ENCODE results near the gene HCRT.
"Not testable (repeated sequence)": the region's sequence is repeated elsewhere in the genome, so short reads cannot be mapped to it uniquely, and the experiment has no call there.

The HCRT gene

GRCh38 chr17:42184713-42185620 is at the start of gene HCRT:
TSS of gene HCRT (minus strand) at chr17:42185452. CDS start at chr17:42185365, 87 bp downstream.
- no peak for DNase-seq (ENCODE audit: low read depth, low spot score)

DNA sequence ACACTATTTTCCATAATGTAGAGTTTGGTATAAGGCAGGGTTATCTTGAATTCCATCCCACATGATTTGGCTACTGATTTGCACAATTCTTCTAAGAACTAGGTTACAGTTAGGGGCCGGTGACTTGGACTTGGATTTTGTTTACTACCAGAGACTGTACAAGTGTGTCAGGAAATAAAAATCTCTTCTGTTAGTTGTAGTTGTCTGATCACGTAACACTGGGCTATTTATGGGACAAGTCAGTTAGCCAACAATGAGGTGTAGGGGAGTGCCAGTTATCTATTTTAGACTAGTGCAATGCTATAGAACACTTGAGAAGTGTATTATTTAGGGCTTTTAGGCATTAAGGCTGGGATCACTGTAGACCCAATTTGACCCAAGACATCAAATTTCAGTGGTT is 48.7 kb upstream of the HCRT start:
- no peak for DNase-seq (ENCODE audit: low read depth, low spot score)

DNA sequence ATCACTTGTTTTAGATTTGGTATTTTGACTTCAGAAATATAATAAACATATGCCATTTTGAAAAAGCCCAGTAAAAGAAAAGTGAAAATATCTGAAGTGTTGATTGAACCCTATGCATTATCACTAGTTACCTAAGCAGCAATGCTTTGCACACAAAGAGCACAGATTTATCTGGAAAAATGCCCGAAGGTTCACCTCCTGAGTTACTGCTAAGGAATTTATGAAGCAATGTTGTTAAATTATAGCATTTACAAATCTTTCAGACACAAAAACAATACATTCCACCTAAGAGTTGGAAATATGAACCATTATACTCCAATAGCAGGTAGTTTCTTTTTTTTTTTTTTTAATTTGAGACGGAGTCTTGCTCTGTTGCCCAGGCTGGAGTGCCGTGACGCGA is 47.9 kb upstream of the HCRT start:
- peak; percentile 36 for DNase-seq (ENCODE audit: low read depth, low spot score)

- DNase-seq (ENCODE audit: low read depth, low spot score) = no peak
These were observed 45.0 kb upstream of the HCRT start for GRCh38 chr17:42230225-42230624.

DNA sequence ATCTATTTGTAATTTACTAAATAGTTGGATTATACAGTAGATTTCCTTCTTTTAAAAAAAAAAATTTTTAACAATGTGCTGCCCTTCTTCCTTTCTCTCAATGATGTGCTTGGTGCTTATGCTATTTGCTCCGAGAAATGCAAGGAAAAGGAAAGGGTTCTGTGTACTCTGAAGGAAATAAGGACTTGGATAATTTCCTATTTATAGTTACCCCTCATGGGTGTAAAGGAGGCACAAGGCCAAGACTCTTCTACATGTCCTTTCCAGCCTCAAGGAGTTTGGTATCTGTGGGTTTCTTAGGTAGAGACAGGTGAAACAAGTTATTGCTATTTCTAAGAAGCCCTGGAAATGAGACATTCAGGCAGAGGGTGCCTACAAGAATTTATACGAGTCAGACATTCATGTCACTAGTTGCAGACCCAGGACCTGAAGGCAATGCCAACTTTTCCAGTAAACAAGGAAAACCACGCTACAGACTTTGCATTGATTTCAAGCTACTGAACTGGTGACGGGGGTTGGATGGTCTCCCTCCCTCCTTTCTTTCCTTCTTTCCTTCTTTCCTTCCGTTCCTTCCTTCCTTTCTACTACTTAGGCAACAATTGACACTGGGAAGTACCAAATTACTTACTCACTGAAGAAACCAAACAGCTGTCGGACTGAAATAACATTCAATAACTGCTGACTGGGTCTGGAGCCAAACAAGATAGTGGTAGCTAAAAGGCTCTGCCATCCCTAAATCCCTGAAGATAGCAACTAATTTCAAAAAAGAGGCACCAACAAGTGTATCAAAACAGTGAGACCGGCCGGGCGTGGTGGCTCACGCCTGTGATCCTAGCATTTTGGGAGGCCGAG is 42.8 kb upstream of the HCRT start:
- DNase-seq (ENCODE audit: low read depth, low spot score) = peak; percentile 23

DNA sequence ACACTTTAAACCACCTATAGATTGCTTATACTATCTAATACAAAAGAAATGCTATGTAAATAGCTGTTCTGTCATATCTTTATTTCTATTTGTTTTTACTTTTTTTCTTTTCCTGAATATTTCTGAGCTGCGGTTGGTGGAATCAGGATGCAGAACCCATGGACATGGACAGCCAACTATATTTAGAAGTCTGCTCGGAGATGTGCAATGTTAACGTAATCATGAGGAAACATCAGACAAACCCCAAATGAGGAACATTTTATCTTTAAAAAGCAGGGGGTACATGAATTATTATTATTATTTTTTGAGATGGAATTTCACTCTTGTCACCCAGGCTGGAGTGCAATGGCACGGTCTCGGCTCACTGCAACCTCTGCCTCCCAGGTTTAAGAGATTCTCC is 40.4 kb upstream of the HCRT start:
- DNase-seq (ENCODE audit: low read depth, low spot score) = no peak

DNA sequence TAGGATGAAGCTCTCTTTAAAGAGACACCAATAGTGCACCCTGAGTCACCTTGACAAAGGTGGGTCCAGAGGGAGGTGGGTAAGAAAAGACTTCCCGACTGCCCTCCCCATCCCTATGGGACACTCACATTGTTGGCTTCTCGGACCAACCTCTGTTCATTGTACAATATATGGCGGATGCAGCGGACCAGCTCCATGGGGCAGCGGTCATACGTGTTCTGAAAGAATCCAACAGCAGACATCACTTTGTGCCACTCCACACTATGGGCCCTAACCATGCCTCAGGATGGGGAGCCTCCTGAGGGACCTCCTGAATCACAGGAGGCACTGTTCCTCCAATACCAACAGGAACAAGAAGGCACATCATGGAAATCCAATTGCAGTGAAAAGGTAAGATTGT is 39.4 kb upstream of the HCRT start:
- DNase-seq (ENCODE audit: low read depth, low spot score) = no peak

- peak; percentile 70 for DNase-seq (ENCODE audit: low read depth, low spot score)
These were observed 36.9 kb upstream of the HCRT start for GRCh38 chr17:42221886-42222745.

DNA sequence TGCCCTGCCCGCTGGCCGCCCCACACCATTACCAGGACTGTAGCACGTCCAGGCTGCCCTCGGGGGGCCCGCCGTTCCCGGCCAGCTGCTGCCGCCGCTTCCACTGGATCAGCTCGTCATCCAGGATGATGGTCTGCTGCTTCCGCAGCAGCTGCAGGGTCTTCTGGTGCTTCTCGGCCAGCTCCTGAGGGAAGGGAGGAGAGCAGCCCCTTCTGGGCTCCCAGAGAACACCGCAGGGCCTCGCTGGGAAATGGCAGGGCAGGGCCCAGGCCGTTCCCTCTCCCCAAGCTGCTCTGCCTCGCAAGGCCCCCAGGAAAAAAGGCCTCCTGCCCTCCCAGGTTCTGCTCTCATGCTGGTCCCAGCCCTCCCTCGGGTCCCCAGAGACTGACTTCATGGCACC is 34.0 kb upstream of the HCRT start:
- DNase-seq (ENCODE audit: low read depth, low spot score) = not testable (repeated sequence)

- DNase-seq (ENCODE audit: low read depth, low spot score) = no peak
These were observed 28.9 kb upstream of the HCRT start for GRCh38 chr17:42214156-42214555.

DNA sequence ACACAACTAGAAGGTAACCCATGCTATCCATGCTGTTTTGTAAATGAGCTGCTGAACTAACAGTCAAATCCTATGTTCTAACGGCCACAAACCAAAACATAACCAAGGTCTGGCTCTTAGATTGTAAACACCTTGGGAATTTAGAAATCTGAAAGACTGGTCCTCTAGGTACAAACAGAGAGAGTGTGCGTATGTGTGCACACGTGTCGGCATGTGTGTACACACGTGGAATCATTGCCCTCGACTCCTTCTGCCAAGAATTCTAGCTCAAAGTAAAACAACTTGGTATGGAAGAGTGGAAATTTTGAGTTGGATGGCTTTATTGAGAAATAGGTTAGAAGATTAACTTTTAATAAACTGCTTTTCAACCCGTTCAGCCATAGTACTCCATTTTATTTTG is 27.1 kb upstream of the HCRT start:
- DNase-seq (ENCODE audit: low read depth, low spot score) = no peak

DNA sequence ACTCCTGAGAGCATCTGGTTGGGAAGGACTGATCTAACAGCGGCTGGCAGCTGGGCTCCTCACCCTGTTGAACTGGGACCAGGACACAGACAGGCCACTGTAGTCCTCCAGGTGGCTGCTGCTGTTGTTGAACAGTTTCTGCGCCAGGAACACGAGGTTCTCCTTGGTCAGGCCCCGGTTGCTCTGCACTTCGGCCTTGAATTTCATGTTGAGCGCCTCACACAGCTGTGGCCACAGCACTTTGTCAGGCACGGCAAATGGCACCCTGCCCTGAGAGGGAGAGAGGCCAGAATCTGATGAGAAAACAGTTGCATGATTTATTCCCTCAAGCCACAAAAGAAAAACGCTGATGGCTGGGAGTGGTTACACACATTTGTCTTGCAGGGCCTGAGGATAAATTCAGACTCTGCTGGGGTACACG is 26.7 kb upstream of the HCRT start:
- peak; percentile 59 for DNase-seq (ENCODE audit: low read depth, low spot score)

GRCh38 chr17:42210046-42210445 is 24.8 kb upstream of the HCRT start:
- no peak for DNase-seq (ENCODE audit: low read depth, low spot score)

DNA sequence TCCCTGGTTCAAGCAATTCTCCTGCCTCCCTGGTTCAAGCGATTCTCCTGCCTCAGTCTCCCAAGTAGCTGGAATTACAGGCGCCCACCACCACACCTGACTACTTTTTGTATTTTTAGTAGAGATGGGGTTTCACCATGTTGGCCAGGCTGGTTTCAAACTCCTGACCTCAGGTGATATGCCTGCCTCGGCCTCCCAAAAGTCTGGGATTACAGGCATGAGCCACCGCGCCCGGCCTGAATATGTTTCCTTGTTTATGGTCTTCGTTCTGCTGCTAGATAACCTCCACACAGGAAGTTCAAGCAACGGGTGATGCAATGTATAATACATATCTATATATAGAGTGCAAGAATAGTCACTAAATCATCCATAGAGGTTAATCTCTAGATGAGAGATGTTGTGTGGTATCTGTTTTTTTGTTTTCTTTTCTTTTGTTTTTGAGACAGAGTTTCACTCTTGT is 20.9 kb upstream of the HCRT start:
- DNase-seq (ENCODE audit: low read depth, low spot score) = not testable (repeated sequence)

DNA sequence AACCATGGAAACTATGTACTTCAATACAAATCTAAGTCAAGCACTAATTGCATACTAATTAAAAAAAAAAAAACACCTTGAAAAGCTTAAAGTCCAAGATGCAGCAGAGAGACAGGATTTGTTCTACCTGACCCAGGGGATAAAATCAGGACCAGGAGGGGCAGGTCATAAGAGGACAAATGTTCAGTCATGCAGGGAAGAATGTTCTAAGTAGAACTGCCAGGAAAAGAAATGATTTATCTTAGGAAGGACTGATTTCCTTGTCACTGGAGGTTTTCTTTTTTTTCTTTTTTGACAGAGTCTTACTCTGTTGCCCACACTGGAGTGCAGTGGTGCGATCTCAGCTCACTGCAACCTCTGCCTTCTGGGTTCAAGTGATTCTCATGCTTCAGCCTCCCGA is 18.1 kb upstream of the HCRT start:
- DNase-seq (ENCODE audit: low read depth, low spot score) = peak; percentile 28

DNA sequence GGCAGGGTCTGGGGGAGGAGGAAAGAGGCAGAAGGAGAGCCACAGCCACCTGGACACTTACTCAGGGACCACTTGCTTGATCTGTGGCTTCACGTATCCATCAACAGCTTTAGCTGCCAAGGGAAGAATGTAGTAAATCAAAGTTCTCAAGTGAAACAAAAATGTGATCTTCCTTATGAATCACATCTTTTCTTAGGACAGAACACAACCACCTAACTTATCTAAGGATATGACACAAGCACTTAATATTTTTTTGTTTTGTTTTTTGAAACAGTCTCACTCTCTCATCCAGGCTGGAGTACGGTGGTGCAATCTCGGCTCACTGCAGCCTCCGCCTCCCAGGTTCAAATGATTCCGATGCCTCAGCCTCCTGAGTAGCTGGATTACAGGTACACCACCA is 17.4 kb upstream of the HCRT start:
- no peak for DNase-seq (ENCODE audit: low read depth, low spot score)

GRCh38 chr17:42202159-42202558 is 16.9 kb upstream of the HCRT start:
- DNase-seq (ENCODE audit: low read depth, low spot score) = no peak

- no peak for DNase-seq (ENCODE audit: low read depth, low spot score)
These were observed 16.2 kb upstream of the HCRT start for GRCh38 chr17:42201458-42201772.

GRCh38 chr17:42200706-42201457 is 15.6 kb upstream of the HCRT start:
- DNase-seq (ENCODE audit: low read depth, low spot score) = peak; percentile 22

- DNase-seq (ENCODE audit: low read depth, low spot score) = no peak
These were observed 14.3 kb upstream of the HCRT start for GRCh38 chr17:42199416-42200011.

- DNase-seq (ENCODE audit: low read depth, low spot score) = no peak
These were observed 13.6 kb upstream of the HCRT start for GRCh38 chr17:42198897-42199296.

All from astrocyte of the hippocampus (primary cell).